SKM-1 treated with dmso at 0.1 percent for 144 hours (cell line): ENCODE results near the gene PRSS8.
"Not testable (repeated sequence)": the region's sequence is repeated elsewhere in the genome, so short reads cannot be mapped to it uniquely, and the experiment has no call there.

Source experiments
- DNase-seq: peaks from one replicate; lab custom pipeline; 2025; ENCODE audit not compliant: unreplicated experiment; lab: John Stamatoyannopoulos, UW

The PRSS8 gene

DNA sequence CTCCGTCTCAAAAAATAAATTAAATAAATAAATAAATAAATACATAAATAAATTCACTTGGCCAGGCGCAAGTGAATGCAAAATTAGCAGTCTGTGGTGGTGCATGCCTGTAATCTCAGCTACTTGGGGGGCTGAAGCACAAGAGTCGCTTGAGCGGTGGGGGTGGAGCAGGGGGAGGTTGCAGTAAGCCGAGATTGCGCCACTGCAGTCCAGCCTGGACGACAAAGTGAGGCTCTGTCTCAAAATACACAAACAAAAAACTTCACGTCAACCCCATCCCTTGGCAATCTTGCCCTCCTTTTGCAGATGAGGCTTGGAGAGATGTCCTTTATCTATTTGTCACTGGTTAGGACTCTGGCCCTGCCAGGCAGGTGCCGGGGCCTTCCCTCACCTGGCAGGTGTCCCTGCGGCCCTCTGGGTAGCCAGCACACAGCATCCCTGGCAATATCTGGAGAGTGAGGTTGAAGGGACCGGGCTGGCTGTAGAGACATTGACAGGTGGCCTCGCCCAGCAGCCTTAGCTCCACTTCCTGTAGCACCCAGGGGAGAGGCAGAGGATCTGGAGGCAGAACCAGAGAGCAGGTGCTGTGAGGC lies 10.0 kb upstream of the PRSS8 start:
- no peak for DNase-seq

DNA sequence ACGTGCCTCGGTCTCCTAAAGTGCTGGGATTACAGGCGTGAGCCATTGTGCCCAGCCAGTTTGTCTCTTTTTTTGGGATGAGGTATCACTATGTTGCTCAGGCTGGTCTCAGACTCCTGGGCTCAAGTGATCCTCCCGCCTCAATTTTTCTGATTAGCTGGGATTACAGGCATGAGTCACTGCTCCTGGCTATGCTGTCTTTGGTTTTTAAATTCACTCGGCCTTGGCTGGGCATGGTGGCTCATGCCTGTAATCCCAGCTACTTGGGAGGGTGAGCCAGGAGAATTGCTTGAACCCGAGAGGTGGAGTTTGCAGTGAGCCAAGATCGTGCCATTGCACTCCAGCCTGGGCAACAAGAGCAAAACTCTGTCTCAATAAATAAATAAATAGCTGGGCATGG lies 8.9 kb upstream of the PRSS8 start:
- DNase-seq: not testable (repeated sequence)

DNA sequence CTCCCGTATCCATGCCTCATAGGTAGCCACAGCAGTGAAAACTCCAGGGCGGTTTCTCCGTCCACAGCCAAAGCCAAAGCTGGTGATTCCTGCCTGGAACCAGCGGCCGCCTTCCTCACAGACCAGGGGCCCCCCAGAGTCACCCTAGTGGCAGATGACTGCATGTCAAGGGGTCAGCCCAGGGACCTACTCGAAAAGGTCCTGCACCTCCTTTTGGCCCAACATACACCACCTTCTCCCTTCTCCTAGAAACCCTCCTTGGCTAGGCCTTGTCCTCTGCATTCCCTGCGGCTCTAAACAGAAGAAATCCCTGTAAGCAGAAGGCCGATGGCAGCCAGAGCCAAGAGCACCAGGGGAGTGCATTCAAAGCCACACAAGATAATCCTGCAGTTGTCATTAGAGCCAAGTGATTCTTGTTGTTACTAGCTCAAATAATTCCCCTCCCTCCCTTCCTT lies 8.2 kb upstream of the PRSS8 start:
- no peak for DNase-seq

DNA sequence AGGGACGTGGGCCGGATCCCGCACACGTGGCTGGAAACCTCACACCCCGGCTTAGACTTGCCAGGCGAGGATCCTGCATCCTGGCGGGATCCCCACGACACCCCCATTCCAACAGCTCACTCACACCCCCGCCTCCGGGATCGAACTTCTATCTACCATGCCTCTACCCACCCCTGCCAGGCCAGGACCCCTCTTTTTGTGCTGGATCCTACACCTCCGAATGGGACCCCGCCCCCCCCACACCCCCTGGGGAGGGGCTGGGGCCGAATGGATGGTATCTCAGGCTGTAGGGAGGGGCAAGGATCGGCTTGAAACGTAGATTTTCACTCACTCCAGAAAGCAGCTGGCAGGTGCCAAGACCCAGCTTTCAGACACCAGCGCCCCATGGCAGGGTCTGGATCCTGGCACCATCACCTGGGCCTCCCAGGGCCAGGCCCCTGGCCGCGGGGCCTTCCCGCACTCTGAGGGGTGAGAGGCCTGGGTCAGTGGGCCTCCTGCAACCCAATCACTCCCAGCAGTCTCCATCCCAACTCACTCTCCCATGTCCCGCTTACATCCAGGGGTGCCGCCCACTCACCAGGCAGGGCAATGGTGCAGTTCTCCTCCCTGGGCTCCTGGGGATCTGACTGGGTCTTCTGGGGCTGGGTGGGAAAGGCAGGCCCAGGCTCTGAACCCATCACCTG lies 7.6 kb upstream of the PRSS8 start:
- no peak for DNase-seq

DNA sequence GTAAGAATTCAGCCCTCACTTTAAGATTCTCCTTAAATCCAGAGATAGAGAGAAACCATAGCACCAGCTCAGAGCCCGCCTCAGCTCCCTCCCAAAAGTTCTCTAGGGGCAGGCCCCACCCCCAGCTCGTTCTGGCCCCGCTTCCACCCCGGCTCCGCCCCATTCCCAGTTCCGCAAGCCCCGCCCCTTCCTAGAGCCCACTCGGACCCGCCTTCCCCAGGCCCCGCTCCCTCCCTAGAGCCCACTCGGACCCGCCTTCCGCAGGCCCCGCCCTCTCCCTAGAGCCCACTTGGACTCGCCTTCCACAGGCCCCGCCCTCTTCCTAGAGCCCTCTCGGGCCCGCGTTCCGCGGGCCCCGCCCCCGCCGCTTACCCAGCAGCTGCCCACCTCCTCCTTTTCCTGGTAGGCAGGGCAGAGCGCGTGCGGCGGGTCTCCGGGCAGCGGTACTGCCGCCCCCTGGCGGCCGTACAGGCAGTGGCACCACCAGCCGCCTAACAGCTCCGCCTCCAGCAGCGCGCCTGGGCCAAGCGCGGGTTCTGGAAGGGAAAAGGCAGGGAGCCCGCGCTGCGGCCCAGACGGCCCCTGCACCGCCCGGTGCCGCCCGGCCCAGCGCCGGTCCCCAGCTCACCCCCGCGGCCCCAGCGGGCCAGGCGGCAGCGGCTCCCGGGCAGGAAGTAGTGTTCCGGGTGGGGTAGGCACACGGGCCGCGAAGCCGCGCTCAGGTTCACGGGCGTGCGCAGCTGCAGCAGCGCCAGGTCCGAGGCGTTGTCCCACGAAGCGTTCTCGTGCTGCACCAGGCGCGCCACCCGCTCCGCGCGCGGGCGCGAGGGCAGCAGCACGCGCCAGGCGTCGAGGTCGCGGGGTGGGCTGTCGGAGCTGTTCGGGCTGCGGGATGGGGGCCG lies 6.8 kb upstream of the PRSS8 start:
- peak; percentile 97 for DNase-seq

DNA sequence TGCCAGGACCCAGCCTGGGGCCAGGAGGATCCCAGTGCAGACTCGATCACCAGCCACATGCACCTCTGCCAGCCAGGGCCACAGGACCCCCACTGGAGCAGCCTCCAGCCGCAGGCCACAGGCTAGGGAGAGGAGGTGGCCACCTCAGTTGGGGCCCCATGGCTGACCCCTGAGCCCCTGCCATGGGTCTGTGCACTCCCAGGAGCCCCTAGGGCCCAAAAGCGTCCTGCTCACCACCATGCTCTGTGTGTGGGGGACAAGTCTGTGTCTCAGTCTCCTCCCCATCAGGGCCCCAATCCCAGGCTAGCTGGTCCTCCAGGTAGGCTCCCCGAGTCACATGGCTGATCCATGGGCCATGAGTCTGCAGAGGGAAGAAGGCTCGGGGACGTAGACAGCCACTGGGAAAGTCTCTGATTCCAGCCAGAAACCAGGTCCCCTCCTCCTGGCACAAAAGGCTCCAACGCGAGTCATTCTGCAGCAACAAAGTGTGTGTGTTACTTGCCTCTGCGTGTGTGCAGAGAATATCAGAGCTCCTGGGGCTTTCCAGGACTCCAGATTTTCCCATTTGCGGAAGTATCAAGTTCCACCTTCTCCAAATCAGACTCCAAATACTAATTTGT lies 6.1 kb upstream of the PRSS8 start:
- DNase-seq: no peak

DNA sequence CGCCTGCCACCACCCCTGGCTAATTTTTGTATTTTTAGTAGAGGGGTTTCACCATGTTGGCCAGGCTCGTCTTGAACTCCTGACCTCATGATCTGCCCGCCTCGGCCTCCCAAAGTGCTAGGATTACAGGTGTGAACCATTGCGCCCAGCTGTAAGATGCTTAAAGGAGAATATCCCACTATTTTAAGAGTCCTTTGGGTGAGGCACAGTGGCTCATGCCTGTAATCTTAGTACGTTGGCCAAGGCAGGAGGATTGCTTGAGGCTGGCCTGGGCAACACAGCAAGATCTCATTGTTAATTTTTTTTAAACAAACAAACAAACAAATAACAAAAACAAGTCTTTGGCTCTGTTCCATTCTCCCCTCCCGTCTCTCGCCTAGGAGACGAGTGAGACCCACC lies 5.5 kb upstream of the PRSS8 start:
- DNase-seq: not testable (repeated sequence)

DNA sequence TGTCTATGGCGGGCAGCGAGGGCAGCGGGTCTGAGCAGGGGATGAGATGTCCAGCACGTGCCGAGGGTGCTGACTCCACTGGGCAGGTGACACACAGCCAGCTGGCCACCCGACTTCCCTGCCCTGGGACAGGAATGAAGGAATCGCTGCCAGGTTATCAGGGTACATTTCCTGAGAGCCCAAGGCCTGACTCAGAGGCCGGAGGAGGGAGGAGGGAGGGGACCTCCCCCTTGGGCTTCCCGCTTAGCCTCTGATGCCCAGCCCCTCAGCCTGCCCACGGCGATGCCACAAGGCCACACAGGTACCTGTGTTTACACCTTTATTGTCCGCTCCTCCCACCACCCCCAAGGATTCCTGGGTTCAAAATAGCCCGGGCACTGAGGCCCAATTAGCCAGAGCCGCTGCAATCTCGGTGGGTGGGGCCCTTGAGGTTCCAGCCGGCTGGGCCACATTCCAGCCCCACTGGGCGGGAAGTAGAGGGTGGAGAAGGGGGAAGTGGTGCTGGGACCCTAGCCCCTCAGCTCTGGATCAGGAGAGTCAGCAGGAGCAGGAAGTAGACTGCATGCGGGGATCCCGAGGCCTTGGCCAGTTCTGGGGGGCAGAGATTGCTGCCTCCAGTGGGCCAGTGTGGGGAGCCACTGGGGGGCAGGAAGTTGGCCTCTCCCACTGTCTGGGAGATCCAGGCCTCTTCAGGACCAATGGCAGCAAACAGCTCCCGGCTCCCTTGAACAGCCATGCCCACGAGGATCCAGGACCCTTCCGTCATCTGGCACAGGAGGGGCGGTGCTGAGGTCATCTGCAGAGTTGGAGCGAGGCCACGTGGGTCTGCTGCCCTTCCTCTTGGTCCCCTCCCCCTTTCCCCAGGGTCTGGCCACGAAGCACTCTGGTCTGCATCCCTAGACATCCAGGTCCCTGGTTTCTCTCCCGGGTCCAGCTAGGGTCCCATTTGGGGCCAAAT lies 3.4 kb upstream of the PRSS8 start:
- no peak for DNase-seq

DNA sequence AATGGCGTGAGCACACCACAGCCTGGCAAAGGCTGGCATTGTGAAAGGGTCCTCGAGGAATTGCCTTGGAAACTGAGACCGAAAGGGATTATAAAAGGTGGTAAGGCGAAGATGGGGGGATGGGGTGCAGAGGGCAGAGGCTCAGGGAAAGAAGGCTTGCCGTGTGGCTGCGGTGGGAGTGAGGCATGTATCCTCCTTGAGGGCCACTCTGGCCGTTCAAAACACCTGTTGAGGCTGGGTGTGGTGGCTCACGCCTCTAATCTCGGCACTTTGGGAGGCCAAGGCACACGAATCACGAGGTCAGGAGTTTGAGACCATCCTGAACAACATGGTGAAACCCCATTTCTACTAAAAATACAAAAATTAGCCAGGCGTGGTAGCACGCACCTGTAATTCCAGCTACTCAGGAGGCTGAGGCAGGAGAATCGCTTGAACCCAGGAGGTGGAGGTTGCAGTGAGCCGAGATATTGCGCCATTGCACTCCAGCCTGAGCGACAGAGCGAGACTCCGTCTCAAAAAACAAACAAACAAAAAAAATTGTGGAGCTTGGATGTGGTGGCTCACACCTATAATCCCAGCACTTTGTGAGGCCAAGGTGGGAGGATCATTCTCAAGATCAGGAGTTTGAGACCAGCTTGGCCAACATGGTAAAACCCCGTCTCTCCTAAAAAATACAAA lies 1.4 kb upstream of the PRSS8 start:
- not testable (repeated sequence) for DNase-seq

DNA sequence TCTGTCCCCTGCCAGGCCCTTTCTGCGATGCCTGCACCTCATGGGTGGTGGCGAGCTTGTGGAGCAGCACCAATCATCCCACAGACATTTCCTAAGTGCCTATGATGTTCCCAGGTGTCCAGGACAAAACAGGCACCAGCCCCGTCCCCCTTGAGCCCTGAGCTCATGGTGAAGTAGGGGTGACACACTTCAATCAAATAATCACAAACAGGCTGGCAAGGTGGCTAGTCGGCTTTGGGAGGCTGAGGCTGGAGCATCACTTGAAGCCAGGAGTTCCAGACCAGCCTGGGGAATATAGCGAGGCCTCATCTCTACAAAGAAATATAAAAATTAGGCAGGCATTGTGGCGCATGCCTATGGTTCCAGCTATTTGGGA lies 748 bp upstream of the PRSS8 start:
- DNase-seq: no peak

DNA sequence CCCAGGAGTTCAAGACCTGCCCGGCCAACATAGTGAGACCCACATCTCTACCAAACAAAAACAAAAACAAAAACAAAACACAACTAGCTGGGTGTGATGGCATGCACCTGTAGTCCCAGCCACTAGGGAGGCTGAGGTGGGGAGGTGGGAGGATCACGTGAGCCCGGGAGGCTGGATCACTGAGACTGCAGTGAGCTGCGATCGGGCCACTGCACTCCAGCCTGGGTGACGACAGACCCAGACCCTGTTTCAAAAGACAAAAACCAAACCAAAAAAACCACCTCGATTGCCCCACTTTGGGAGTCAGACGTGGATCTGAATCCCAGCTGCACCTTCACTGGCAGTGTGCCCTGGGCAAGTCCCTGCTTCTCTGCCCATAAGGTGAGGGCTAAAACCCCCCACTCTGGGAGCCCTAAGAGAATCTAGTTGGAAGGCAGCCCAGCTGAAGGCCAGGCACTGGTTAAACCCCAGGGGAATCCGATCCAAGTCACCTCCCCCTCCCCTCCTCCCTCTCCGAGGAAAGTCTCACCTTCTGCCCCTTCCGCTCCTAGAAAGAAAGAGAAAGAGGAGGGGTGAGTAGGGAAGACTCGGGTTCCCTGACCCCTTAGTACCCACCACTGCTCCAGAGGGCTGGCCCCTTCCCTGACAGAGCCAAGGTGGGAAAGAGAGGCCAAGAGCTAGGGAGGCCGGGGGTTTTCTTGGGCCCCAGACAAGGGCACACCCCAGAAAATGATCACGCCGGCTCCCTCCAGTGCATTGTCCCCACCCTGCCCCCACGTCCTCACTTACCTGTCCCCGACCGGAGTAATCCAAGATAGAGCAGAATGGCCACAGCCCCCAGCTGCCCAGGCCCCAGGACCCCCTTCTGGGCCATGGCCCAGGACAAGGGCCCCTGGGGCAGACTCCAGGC lies 647 bp downstream of the PRSS8 start:
- peak; percentile 75 for DNase-seq

DNA sequence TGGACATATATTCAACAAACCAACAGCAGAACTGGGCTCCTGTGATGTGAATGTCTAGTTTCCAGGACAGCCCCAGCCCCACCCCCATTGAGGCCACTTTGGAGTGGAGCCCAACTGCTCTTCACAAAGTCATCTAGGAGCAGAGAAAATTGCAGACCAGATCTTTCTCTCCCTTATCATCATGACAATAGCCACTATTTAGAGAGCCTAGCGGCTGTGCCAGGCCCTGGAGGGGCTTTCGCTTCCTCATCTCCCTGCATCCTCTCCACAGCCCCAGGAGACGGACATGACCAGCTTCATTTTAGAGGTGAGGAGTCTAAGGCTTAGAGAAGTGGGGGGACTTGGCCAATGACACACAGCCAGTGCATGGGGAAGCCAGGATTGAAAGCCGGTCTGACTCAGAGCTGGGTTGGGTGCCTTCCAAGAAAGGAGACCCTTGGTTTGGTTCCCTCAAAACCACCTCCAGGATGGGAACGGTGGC lies 1.4 kb downstream of the PRSS8 start:
- no peak for DNase-seq

DNA sequence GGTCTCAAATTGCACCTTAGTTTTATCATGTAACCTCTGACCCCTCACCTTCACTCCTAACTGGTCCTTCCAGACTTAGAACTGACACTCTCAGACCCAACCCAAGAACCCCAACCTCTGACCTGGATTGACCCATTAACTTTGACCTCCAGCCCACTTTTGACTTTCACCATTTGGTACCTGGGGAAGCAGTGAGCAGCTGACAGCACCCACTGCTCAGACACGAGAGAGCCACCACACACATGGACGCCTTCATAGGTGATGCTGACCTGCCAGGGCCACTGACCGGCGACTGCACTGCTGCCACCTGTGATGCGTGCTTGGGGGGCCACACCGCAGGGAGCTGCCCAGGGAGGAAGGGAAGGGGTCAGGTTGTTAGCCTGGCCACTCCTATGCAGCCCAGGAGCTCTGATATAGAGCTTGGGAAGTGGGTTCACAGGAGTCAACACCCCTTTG lies 2.5 kb downstream of the PRSS8 start:
- no peak for DNase-seq

DNA sequence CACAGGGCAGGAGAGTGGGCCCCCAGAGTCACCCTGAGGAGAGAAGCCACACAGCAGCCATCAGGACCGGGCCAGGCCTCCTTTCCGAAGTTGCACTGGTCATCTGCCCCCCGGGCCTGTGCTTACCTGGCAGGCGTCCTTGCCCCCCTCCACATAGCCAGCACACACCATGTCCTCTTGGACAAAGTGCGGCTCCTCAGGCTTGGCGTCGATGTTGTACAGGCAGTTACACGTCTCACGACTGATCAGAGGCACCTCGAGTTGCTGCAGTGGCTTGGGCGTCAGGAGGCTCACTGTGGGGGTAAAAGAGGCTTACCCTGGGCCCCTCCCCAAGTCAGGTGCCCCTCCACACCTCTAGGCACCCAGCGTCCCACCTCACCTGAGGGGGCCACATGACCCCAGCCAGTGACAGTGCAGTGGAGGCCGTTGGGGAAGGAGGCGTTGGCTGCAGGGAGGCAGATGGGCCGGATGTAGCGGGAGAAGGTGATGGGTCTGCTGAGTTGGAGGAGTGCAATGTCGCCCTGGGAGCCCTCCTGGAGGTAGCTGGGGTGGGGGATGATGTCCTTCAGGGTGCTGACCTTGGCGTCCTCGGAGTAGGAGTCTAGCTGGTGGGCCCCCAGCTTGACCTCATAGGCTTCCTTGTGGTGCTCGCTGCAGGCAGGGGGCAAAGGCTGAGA lies 3.1 kb downstream of the PRSS8 start:
- DNase-seq: no peak

DNA sequence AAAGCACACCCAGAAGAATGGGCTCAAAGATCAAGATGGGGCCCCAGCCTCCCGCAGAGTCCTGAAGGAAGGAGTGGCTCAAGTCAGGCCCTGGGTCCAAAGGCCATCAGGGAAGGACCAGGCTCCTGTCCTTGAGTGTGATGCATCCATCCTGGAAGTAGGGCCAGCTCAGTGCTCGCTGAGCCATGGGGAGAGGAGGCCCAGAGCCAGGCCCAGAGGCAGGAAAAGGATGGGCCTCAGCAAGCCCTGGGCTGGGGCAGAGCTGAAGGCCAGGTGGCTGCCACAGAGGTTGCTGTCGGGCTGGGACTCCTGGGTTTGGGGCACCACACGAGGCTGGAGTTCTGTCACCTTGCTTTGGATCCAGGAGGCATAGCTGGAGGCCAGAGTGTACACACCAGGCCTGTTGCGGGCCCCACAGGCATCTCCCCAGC lies 3.7 kb downstream of the PRSS8 start:
- no peak for DNase-seq

DNA sequence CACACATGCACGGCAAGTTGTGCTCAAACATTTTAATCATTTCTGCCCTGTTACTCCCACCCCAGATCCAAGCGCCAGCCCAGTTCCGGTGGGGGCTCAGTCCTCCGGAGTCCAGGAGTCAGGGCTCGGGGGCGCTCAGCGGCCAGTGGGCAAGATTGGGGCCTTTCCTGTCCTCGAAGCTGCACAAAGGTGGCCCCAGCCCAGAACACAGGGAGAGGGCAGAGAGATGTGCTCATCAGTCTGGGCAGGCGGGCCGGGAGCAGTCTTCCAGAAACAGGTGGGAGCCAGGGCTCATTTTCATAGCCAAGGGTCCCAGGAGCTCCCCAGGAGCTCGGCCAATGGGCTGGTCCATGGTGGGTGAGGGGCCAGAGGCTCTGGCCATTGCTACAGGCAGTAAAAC lies 4.1 kb downstream of the PRSS8 start:
- DNase-seq: no peak

DNA sequence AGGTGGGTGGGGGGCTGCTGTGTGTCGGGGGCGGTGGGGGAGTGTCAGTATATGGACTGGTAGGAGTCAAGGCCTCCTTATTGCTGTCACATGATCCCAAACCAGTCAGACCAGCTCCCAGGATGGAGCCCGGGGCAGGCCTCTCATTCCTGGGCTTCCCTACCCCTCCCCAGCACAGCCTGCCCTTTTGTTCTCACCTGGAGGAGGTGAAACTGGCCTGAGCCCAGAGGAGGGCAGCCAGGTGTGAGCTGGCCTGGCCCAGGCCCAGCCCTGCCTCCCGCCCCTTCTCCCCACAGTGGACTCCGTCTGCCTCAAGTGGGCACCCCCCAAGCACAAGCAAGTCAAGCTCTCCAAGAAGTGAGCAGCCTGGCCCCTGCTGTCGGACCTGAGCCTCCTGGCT lies 4.6 kb downstream of the PRSS8 start:
- no peak for DNase-seq

DNA sequence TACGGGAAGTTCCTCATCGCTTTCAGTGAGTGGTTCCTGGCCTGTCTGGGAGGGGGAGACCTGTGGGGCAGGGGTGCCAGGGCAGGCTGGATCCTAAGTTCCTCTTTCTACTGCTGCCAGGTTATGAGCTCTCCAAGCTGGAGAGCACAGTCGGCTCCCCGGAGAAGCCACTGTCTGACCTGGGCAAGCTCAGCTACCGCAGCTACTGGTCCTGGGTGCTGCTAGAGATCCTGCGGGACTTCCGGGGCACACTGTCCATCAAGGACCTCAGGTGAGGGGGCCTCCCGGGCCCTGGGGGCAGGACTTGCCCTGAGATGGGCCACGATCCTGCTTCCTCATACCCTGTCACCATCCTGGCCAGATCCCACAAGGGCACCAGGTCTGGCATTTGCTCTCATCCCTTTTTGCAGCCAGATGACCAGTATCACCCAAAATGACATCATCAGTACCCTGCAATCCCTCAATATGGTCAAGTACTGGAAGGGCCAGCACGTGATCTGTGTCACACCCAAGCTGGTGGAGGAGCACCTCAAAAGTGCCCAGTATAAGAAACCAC lies 5.1 kb downstream of the PRSS8 start:
- DNase-seq: peak; percentile 64
